Measurements from ENCODE around the gene ADCY10.
"Not testable (repeated sequence)": the region's sequence is repeated elsewhere in the genome, so short reads cannot be mapped to it uniquely, and the experiment has no call there.

The ADCY10 gene

GRCh38 chr1:167812972-167813371 is 101.0 kb downstream of the ADCY10 start:
- DNase-seq (ENCODE audit: low read depth), result no peak

- DNase-seq (ENCODE audit: low read depth), result no peak
Measured at GRCh38 chr1:167808690-167809089, 105.2 kb downstream of the ADCY10 start.

DNA sequence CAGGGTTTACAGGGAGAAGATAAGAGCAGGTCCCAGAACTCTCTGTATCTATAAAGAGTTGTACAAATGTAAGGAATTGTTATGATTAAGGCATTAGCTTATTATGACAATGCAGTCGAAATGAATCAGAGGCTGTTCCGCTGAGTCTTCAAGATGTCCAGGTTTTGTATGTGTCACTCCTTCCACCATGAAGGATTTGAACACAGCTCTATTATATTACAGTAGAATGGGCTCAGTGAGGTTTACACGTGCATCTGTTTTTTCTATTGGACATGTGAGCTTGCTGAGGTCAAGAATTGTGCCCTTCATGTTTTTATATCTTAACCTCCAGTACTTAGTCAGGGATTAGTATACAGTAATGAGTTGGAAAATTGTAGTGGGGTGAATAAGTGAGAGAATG is 105.8 kb downstream of the ADCY10 start:
- DNase-seq (ENCODE audit: low read depth), result no peak

DNA sequence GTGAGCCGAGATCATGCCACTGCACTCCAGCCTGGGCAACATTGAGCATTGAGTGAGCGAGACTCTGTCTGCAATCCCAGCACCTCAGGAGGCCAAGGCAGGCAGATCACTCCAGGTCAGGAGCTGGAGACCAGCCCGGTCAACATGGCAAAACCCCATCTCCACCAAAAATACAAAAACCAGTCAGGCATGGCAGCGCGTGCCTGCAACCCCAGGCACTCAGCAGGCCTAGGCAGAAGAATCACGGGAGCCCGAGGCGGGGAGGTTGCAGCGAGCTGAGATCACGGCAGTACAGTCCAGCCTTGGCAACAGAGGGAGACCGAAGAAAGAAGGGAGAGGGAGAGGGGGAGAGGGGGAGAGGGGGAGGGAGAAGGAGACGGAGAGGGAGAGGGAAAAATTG is 107.3 kb downstream of the ADCY10 start:
- DNase-seq (ENCODE audit: low read depth), result not testable (repeated sequence)

- not testable (repeated sequence) for DNase-seq (ENCODE audit: low read depth)
Measured at GRCh38 chr1:167806235-167806634, 107.7 kb downstream of the ADCY10 start.

DNA sequence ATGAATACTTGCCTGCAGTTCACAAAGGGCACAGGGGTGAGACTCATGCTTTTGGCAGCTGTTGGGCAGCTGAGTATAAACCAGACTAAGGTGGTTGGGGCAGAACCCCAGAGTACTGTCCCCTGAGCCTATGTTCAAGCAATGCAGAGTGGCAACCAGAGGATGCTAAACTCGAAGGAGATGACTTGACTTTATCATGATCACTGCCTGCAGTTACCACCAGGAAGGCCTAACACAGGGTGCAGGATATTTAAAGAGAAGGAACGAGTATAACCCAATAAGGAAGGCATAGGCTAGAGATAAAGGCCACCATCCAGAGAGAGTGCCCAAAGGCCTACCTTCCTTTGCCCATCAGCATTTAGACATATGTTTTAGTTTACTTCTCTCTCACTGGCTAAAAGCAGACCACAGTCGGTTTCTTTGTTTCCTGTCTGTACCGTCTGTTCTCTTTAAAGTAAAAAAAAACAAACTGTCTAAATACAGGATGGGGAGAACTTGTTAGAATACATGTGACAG is 108.8 kb downstream of the ADCY10 start:
- no peak for DNase-seq (ENCODE audit: low read depth)

- DNase-seq (ENCODE audit: low read depth), result peak; percentile 62
Measured at GRCh38 chr1:167803358-167804207, 110.4 kb downstream of the ADCY10 start.

- DNase-seq (ENCODE audit: low read depth), result no peak
Measured at GRCh38 chr1:167802235-167802634, 111.7 kb downstream of the ADCY10 start.

DNA sequence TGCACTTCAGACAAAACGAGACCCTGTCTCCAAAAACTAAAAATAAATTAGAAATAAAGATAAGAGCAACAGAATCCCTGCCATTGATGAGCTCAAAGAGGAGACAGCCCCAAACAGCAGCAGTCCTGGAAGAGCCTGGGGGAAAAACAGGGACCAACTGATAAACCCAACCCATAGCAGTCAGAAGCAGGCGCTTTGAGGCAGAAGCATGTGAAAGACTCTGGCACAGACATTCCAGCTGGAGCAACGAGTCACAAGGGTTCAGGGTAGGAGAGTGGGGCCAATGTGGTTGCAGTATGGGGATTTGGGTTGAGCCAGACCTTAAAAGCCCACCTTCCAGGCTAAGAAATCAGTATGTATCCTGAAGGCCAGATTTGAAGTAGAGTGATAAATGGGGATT is 113.7 kb downstream of the ADCY10 start:
- no peak for DNase-seq (ENCODE audit: low read depth)

- DNase-seq (ENCODE audit: low read depth), result no peak
Measured at GRCh38 chr1:167799747-167800146, 114.2 kb downstream of the ADCY10 start.

DNA sequence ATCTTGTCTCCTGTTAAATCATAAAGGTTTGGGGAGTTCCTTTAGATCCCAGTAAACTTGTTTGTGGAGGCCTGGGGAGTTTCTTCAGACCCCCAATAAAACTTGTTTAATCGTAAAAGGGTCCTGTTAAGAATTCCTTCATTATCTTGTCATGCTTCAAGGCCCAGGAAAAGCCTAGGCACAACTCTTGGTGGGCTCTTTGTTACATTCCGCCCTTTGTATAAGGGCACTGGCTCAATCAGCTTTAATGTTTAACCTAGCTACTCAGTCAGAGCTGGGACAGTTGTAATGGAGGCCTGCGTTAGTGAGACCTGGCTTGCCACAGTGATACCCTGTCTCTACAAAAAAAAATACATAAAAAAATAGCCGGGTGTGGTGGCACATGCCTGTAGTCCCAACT is 115.0 kb downstream of the ADCY10 start:
- no peak for DNase-seq (ENCODE audit: low read depth)

GRCh38 chr1:167797015-167797414 is 116.9 kb downstream of the ADCY10 start:
- no peak for DNase-seq (ENCODE audit: low read depth)

- no peak for DNase-seq (ENCODE audit: low read depth)
Measured at GRCh38 chr1:167795810-167796740, 117.9 kb downstream of the ADCY10 start.

DNA sequence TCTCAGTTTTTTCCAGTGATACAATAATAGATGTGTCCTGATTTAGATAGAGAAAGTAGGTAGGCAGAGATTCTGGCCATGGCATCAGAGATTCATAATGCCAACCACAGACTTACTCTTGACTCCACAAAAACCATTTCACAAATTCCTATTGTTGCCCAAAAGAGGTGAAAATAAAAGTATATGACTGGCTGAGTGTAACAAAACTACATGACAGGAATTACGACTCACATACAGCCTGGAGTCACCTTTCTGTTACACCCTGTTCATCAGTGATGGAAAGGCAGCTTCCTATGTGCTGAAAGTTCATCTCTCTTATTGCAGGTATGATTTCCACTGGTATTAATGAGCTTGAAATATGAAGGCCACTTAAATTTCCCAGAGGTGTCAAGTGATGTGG is 119.9 kb downstream of the ADCY10 start:
- DNase-seq (ENCODE audit: low read depth), result no peak

DNA sequence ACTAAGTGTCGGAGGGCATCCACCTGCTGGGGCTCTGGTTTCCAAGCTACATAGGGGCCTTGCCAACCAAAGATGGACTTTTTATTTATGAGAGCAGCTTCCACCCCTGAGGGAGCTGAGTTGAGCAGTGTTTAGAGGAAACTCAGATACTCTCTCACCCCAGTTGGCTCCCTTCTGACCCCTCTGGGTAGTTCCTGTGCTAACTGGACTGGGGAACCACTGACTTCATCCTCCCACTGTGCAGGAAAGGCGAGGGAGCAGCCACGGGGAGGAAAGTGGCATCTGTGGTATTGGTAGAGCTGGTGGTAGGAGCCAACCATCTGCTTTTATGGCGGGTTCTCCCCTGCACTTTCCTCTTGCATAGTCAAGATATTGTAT is 121.8 kb downstream of the ADCY10 start:
- DNase-seq (ENCODE audit: low read depth), result no peak

DNA sequence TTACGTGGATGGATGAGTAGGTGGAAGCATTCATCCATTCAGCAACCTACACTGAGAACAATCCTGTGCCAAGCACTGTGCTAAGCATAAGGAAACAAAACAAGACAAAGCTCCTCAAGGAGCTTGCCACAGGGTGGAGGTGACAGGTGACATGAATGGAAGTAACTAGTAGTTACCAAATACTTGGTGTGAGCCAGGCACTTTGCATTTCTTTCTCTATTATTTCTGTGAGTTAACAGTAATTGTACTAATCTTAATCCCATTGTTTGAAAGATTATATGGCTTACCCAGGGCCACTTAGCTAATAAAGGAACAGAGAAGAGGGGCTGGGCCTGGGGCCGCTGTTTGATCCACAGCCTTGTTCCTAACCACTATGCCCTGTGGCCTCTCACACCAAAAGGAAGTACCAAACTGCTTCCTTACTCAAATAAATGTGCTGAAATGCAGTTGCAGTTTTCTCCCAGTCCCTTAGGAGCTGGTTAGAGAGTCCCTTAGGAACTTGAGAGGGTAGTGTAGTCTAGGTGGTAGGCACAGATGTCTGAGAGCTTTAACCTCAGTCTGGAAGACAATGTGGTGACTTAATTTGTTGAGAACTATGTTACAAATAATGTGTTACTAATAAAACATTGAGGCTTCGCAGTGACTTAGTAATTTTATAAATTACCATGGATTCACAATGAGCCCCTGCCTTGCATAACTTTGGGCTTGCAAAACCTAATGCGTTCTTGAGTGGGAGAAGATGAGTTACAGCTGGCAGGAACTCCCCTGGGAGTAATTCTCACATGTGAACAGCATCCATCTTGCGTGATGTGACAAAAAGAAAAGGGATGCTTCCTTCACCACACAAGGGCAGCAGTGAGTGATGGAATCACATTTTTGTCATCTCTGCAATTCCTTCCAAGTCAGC is 122.4 kb downstream of the ADCY10 start:
- DNase-seq (ENCODE audit: low read depth), result no peak

DNA sequence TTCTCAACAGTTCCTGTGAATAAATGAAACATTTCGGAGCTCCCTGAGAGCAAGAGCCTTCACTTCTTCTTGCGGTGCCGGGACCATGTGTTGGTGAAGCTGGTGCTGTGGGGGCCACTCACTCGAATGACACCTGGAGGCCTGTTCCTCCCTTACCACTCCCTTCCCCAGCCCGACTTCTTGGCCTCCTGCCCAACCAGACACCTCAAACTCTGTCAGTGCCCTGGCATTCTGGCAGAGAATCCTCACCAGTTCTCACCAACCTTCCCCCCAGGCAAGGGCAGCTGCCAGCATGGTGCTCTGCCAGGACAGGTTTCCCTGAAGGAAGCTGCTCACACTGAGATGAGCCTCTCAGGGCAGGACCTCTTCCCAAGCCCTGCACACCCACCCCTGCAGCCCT is 123.8 kb downstream of the ADCY10 start:
- DNase-seq (ENCODE audit: low read depth), result no peak

DNA sequence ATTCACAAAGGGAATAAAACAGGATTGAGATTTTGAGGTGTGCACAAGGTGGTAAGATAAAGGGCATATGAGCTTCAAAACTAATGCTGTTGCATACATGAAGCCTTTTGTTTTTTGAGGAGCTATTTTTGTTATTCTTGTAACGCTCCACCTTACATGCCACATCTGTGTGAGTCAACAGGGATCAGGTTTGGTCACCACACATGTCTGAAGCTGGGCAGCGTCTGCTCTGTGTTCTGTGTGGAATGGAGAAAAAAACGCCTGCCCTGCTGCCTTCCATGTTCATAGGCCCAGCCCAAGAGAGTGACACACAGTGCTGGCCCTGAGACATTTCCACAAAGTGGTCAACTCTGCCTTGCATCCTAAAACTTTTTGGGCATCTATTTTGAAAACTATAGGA is 124.4 kb downstream of the ADCY10 start:
- DNase-seq (ENCODE audit: low read depth), result no peak

- DNase-seq (ENCODE audit: low read depth), result no peak
Measured at GRCh38 chr1:167786502-167786901, 127.4 kb downstream of the ADCY10 start.

DNA sequence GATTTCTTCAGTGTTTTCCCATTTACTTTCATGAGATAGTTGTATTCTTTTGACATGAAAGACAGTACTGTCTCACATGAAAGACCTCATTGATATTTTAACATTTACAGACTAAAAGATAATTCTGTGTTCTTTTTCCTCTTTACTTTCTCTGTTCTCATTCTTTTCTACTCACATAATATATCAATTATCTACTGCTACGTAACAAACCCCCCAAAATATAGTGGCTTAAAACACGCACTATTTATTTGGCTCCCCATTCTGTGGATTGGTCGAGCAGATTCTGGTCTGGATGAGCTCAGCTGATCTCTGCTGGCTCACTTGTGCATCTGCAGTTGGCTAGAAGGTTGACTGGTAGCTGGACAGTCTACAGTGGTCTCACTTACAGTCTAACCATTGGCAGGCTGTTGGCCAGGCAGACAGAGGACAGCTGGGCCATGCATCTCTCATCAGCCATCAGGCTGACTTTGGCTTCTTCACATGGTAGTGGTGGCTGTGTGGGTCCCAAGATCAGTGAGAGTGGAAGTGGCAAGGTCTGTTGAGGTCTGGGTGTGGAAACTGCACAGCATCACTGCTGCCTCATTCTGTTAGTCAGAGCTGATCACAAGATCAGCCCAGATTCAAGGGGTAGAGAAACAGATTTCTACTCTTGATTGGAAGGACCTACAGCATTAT is 128.9 kb downstream of the ADCY10 start:
- no peak for DNase-seq (ENCODE audit: low read depth)

GRCh38 chr1:167782946-167783345 is 131.0 kb downstream of the ADCY10 start:
- DNase-seq (ENCODE audit: low read depth), result no peak

Measured in HS-27A (cell line).